T-helper 1 cell (primary cell): ENCODE data around the gene HAGH.

Source experiments
- DNase-seq, 5 donors: peaks; one replicate each; pipeline ENCODE4 v3.0.0-alpha.2; 2012 to 2020

The HAGH gene

GRCh38 chr16:1761751-1762150, 64.9 kb downstream of the HAGH start:
- no peak for DNase-seq

- no peak for DNase-seq
Measured at GRCh38 chr16:1760911-1761310, 65.7 kb downstream of the HAGH start.

- no peak for DNase-seq
Measured at GRCh38 chr16:1759511-1759910, 67.1 kb downstream of the HAGH start.

GRCh38 chr16:1758923-1759322, 67.7 kb downstream of the HAGH start:
- DNase-seq, result no peak

- no peak for DNase-seq
Measured at GRCh38 chr16:1757714-1758461, 68.7 kb downstream of the HAGH start.
